HepG2 (cell line): ENCODE data around the gene MICB. TPM values are rescaled to one million over a fixed set of nuclear protein-coding genes. Genes with fewer than 3 reads are reported as not detected.
A peak's percentile ranks its signal among the peaks of the same experiment; 100 is the strongest.
"Not testable (repeated sequence)": the region's sequence is repeated elsewhere in the genome, so short reads cannot be mapped to it uniquely, and the experiment has no call there.

Source experiments
- ATAC-seq: fragments of 200-7000 bp; cut with Tn5 transposase; 3 replicates; pipeline ENCODE4 v1.9.1; 2020; ENCODE audit warnings: mild to moderate bottlenecking, moderate library complexity
- BruUV-seq: library from RNA; stranded (reverse); fragments of 400-500 nt; replicated peaks from 2 replicates; lab custom pipeline; 2021; lab: Mats Ljungman, UMichigan
- CTCF ChIA-PET: fragments of 300-600 bp; formaldehyde crosslinking; extraction: SDS; loops from one replicate; lab custom pipeline; 2021; ENCODE audit warnings: low total read pairs, inconsistent platforms, low intra/inter-chr PET ratio; lab: Yijun Ruan, JAX
- POLR2A ChIA-PET: fragments of 350-600 bp; sonication (Branson Sonifier 250); formaldehyde crosslinking; loops from one replicate; lab custom pipeline; 2020; ENCODE audit warnings: antibody characterized with exemption, inconsistent platforms; lab: Yijun Ruan, JAX
- DNase-seq: peaks from one replicate; pipeline ENCODE4 v3.0.0-alpha.2; 2015; ENCODE audit warnings: low spot score
- FAIRE-seq: peaks from 3 replicates; lab custom pipeline; 2011; peaks lifted over from hg19 to GRCh38; lab: Jason Lieb, UNC
- H2AFZ ChIP-seq: one replicate; pipeline ENCODE4 v1.6.1; 2011; ENCODE audit warnings: low read length, inconsistent platforms
- H3K27ac ChIP-seq: fragments of 300-600 bp; 3 replicates; pipeline ENCODE4 v1.8.0; 2011; ENCODE audit warnings: mixed run types, mild to moderate bottlenecking, mixed read lengths, low read length, inconsistent platforms; ENCODE audit not compliant: insufficient read depth; ENCODE audit errors: extremely low read length
- H3K27me3 ChIP-seq, 2 experiments: fragments of 200-600 bp in 1 of 2; 2 replicates in 1 of 2; 3 replicates in 1 of 2; pipeline versions ENCODE4 v1.6.0 to v1.8.0; 2011; ENCODE audit warnings: low read length in 2 of 2, mild to moderate bottlenecking in 2 of 2, moderate library complexity in 2 of 2, inconsistent platforms in 1 of 2; ENCODE audit not compliant: insufficient read depth in 2 of 2, control insufficient read depth in 1 of 2
- H3K36me3 ChIP-seq, 2 experiments: fragments of 200-600 bp in 1 of 2; replicated peaks in 1 of 2; 2 replicates in 1 of 2; 3 replicates in 1 of 2; pipeline versions ENCODE4 v1.5.1 to v1.8.0; 2011; ENCODE audit warnings: low read length in 2 of 2, inconsistent platforms in 1 of 2; ENCODE audit not compliant: insufficient read depth in 2 of 2, control insufficient read depth in 1 of 2
- H3K4me1 ChIP-seq: 2 replicates; pipeline ENCODE4 v1.5.1; 2012; ENCODE audit warnings: low read length, inconsistent platforms; ENCODE audit not compliant: insufficient read depth
- H3K4me2 ChIP-seq: 2 replicates; pipeline ENCODE4 v1.6.0; 2011; ENCODE audit warnings: low read depth, low read length, inconsistent platforms
- H3K4me3 ChIP-seq, 3 experiments: fragments of 200-600 bp in 1 of 3; sonication (generic), shearing (Covaris generic) in 1 of 3; replicated peaks in 1 of 3; 2 replicates each; pipeline ENCODE4 v1.5.1; 2011 to 2016; ENCODE audit warnings: low read length in 3 of 3, inconsistent platforms in 2 of 3, low read depth in 2 of 3, mild to moderate bottlenecking in 2 of 3, control low read depth in 1 of 3, mixed read lengths in 1 of 3; ENCODE audit not compliant: insufficient read depth in 1 of 3
- H3K79me2 ChIP-seq: one replicate; pipeline ENCODE4 v1.6.1; 2011; ENCODE audit warnings: low read length, inconsistent platforms; ENCODE audit not compliant: insufficient read depth
- H3K9ac ChIP-seq: 2 replicates; pipeline ENCODE4 v1.6.0; 2011; ENCODE audit warnings: mild to moderate bottlenecking, low read depth, low read length, inconsistent platforms; ENCODE audit not compliant: insufficient read depth
- H3K9me3 ChIP-seq: 2 replicates; pipeline ENCODE4 v1.5.1; 2012; ENCODE audit warnings: mild to moderate bottlenecking, low read length
- H4K20me1 ChIP-seq: 2 replicates; pipeline ENCODE4 v1.6.0; 2011; ENCODE audit warnings: inconsistent platforms, mild to moderate bottlenecking, low read length, moderate library complexity; ENCODE audit not compliant: insufficient read depth
- CEBPB ChIP-seq: IDR thresholded peaks from 2 replicates; pipeline ENCODE4 v1.6.1; 2011; ENCODE audit warnings: low read depth, low read length, improper control_type of control experiment, borderline replicate concordance
- FOXO1 ChIP-seq: sonication (generic); formaldehyde crosslinking; IDR thresholded peaks from 2 replicates; pipeline ENCODE4 v1.4.0; 2020; ENCODE audit warnings: missing genetic modification reagents
- MBD4 ChIP-seq: IDR thresholded peaks from 2 replicates; pipeline ENCODE4 v1.6.1; 2012; ENCODE audit warnings: low read length, inconsistent platforms, borderline replicate concordance
- MYPOP ChIP-seq: sonication (generic); formaldehyde crosslinking; IDR thresholded peaks from 2 replicates; pipeline ENCODE4 v1.8.1; 2023; ENCODE audit warnings: mild to moderate bottlenecking, moderate library complexity, missing genetic modification reagents
- NRL ChIP-seq: sonication (generic); formaldehyde crosslinking; IDR thresholded peaks from 2 replicates; pipeline ENCODE4 v1.5.0; 2020; ENCODE audit warnings: missing genetic modification reagents, mild to moderate bottlenecking, moderate library complexity, borderline replicate concordance
- PATZ1 ChIP-seq: sonication (generic); formaldehyde crosslinking; IDR thresholded peaks from 2 replicates; pipeline ENCODE4 v1.4.0; 2020; ENCODE audit warnings: missing genetic modification reagents
- PHF5A ChIP-seq: IDR thresholded peaks from one replicate; pipeline ENCODE4 v1.6.1; 2018; ENCODE audit warnings: low read depth, missing genetic modification reagents; ENCODE audit not compliant: unreplicated experiment
- ZNF567 ChIP-seq: sonication (generic); formaldehyde crosslinking; IDR thresholded peaks from 2 replicates; pipeline ENCODE4 v1.8.1; 2023; ENCODE audit warnings: mild to moderate bottlenecking, missing genetic modification reagents, borderline replicate concordance
- ZNF598 ChIP-seq: sonication (generic); formaldehyde crosslinking; IDR thresholded peaks from 2 replicates; pipeline ENCODE4 v1.5.1; 2020; ENCODE audit warnings: mild to moderate bottlenecking, missing genetic modification reagents, borderline replicate concordance
- WGBS: methylation state at CpG from one replicate; pipeline ENCODE4 v1.1.6; 2017; ENCODE audit warnings: low lambda C conversion rate; 5-methylcytosine and 5-hydroxymethylcytosine counted together
- in situ Hi-C: cut with HindIII; loops from 2 replicates; pipeline ENCODE4 v1.10.0; 2017; ENCODE audit warnings: low pct_unique_long_range_greater_than_20kb; ENCODE audit not compliant: extremely low pct_ligation_motif_present
- intact Hi-C: fragments of 100-400 bp; cut with micrococcal nuclease; formaldehyde crosslinking; loops from one replicate; pipeline ENCODE4 v1.10.0; 2022; ENCODE audit not compliant: unreplicated experiment
- polyA plus RNA-seq, 8 experiments: library from polyadenylated mRNA; depleted of rRNA in 3 of 8; stranded (reverse) in 7 of 8; unstranded in 1 of 8; fragments of >200 nt; fragmentation: Illumina TruSeq in 4 of 8; extraction: Trizol in 4 of 8; gene quantifications; 2 replicates each; pipeline versions ENCODE4 v1.2.1 to v1.2.3, GENCODE V29; 2011 to 2016; ENCODE audit warnings: low read depth in 4 of 8, missing spikeins in 1 of 8, mixed read lengths in 1 of 8; ENCODE audit not compliant: insufficient read depth in 1 of 8
- total RNA-seq, 5 experiments: library from RNA; depleted of rRNA; stranded (reverse); fragments of >200 nt; fragmentation: Illumina TruSeq; extraction: Trizol; gene quantifications; 2 replicates each; pipeline ENCODE4 v1.2.3, GENCODE V29; 2016; ENCODE audit warnings: low read depth in 1 of 5

The MICB gene
- total and polyA plus RNA-seq, 2 of the 13 experiments (the other 11 are each of a cell fraction or from before 2014, with no cell fraction given) = 12.5 to 12.8 TPM

GRCh38 chr6:31452859-31453258, 45.1 kb upstream of the MICB start (continued):
- TF ChIP-seq PATZ1 (CRISPR knock-in tag) (no peak), PHF5A (CRISPR knock-in tag) (no peak), FOXO1 (CRISPR knock-in tag) (no peak), MYPOP (CRISPR knock-in tag) (no peak), NRL (no peak)

GRCh38 chr6:31453259-31453658, 44.7 kb upstream of the MICB start:
- CTCF ChIA-PET = no interaction called here
- intact Hi-C loops = no loop called here

GRCh38 chr6:31459864-31460263, 38.1 kb upstream of the MICB start:
- H3K36me3 ChIP-seq, H4K20me1 ChIP-seq, FAIRE-seq, H3K9me3 ChIP-seq, H3K27ac ChIP-seq, H3K79me2 ChIP-seq, ATAC-seq, H2AFZ ChIP-seq, H3K4me2 ChIP-seq, CTCF ChIA-PET, POLR2A ChIA-PET, H3K27me3 ChIP-seq, in situ Hi-C loops, H3K4me3 ChIP-seq, H3K9ac ChIP-seq, DNase-seq, BruUV-seq, intact Hi-C loops: not testable (repeated sequence)
- H3K4me1 ChIP-seq = peaks cover 17% of the 10 kb centered on the region
- WGBS = 31% methylated on average over 5 of the region's 5 CpGs

More at GRCh38 chr6:31453259-31453658, 44.7 kb upstream of the MICB start:
- Histone ChIP-seq H3K36me3 (no peaks in the 10 kb centered on the region), H4K20me1 (no peaks in the 10 kb centered on the region), H2AFZ (no peak overlapping the region), H3K4me3 (no peak overlapping the region), H3K4me1 (no peaks in the 10 kb centered on the region), H3K27me3 (peaks cover 0 to 1% of the 10 kb centered on the region in 2 experiments; a peak in 2 of 5 replicates), H3K9me3 (no peaks in the 10 kb centered on the region), H3K9ac (no peak overlapping the region), H3K79me2 (no peaks in the 10 kb centered on the region), H3K27ac (no peak overlapping the region), H3K4me2 (no peak overlapping the region)
- FAIRE-seq = no peak
- in situ Hi-C loops = no loop called here
- TF ChIP-seq CEBPB (peak; percentile 6; the same call in 1 of the 2 replicates), ZNF567 (no peak), ZNF598 (CRISPR knock-in tag) (no peak), MBD4 (no peak)
- POLR2A ChIA-PET = interaction anchor here (0.9 to 1.5 kb wide), 2 partner anchors 9 to 54 kb away, joined by 3 to 4 read pairs; no protein-coding TSS in a partner anchor
- no peak for ATAC-seq
- BruUV-seq = no TSS peak
- no peak for DNase-seq
- WGBS = 1% methylated on average over 2 of the region's 2 CpGs
